Dermis blood vessel endothelial cell (primary cell): ENCODE measurements around the gene FRMD4A. TPM values are rescaled to one million over a fixed set of nuclear protein-coding genes. Genes with fewer than 3 reads are reported as not detected.

ENCODE experiments used
- DNase-seq: peaks from one replicate; pipeline ENCODE4 v3.0.0; 2010
- total RNA-seq: library from RNA; depleted of rRNA; stranded (reverse); fragments of >200 nt; gene quantifications from 2 replicates; pipeline ENCODE4 v1.2.3, GENCODE V29; 2014

The FRMD4A gene
- total RNA-seq, 1 donor from 2014 or later = 42.0 TPM

GRCh38 chr10:13709931-13710650 lies 620.6 kb downstream of the FRMD4A start:
- no peak for DNase-seq

- no peak for DNase-seq
These were observed 622.3 kb downstream of the FRMD4A start for GRCh38 chr10:13708256-13708990.

GRCh38 chr10:13707156-13707881 lies 623.4 kb downstream of the FRMD4A start:
- DNase-seq = peak; percentile 90

DNA sequence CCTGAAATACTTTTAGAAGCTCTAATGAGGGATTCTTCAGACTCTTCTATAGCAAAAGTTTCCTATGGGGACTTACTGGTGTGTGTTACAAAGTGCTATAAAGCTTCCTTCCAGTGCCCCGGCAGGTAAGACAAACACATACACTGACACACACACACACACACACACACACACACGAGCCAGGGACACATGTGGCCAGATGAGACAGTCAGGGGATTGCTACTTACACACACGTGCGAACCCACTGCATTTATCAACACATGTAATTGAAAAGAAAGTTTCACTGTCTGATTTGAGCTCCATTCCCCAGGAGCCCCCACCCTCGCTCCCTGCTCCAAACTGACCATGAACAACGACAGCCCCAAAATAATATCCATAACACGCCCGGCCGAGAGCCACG lies 624.1 kb downstream of the FRMD4A start:
- no peak for DNase-seq

DNA sequence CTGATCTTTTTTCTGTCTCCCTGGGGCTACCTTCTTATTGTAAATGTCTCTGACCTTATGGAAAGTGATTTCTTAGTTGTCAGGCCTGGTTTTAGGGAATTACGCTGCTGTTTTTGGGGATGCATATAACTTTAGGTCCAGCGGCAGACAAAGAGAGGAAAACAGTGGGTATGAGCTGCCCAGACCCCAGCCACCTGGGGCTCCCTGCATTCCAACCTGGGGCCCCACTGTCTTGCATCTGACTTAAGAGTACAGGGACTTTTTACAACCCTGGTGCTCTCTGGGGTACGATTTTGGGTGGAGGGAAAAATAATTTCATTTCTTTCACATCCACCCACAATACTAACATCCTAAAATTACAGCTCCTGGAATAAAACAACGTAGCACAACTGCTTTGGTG lies 624.5 kb downstream of the FRMD4A start:
- DNase-seq = no peak

DNA sequence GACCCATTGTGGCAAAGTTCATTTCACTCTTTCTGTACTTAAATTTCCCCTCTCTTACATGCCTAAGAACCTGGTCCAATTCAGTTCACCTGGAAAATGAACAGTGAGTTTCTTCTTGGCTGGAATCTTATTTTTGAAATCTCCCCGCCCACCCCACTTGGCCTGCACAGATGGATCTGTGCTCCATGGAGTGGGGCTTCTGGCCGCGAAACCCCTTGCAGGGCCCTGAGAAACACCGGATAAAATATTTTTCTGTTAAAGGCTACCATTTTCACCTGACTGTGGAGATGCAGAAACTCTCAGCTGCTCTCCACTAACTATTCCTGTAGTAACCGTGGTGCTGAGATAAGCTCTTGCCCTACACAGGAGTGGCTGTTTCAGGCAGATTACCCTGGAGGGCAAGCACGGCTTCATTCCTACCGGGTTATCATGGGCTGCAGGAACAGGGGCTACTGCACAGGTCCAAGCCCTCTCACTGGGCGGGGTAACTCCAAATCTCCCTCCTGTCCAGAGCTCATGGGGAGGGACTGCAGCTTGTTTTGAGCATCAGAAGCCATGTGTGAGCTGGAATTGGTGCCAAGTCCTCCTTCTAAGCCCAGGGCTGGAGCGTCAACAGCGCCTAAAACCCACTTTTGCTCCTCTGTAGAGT lies 625.1 kb downstream of the FRMD4A start:
- DNase-seq = no peak

- no peak for DNase-seq
These were observed 625.8 kb downstream of the FRMD4A start for GRCh38 chr10:13704964-13705363.

DNA sequence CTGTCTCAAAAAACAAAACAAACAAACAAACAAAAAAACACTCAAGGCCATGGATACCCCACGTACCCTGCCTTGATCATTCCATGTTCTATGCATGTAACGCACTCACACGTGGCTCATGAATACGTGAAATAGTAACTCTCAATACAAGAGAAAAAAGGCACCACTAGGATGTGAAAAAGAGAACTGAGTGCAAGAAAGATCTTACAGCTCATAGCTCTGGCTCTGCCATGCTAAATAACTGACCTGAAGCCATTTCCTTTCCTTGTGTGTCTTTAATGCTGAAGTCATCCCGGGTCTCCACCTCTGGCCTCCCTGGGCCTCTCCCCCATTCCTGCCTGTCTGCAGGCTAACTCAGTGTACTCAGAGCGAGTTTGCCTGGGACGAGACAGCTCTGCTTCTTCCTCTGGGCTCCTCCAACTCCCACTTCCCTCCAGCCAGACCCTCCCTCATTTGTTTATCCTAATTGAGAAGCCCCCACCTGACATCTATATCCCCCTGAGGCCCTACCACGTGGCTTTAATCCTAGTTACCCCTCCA lies 626.7 kb downstream of the FRMD4A start:
- DNase-seq = no peak

- DNase-seq = no peak
These were observed 627.5 kb downstream of the FRMD4A start for GRCh38 chr10:13703101-13703818.

DNA sequence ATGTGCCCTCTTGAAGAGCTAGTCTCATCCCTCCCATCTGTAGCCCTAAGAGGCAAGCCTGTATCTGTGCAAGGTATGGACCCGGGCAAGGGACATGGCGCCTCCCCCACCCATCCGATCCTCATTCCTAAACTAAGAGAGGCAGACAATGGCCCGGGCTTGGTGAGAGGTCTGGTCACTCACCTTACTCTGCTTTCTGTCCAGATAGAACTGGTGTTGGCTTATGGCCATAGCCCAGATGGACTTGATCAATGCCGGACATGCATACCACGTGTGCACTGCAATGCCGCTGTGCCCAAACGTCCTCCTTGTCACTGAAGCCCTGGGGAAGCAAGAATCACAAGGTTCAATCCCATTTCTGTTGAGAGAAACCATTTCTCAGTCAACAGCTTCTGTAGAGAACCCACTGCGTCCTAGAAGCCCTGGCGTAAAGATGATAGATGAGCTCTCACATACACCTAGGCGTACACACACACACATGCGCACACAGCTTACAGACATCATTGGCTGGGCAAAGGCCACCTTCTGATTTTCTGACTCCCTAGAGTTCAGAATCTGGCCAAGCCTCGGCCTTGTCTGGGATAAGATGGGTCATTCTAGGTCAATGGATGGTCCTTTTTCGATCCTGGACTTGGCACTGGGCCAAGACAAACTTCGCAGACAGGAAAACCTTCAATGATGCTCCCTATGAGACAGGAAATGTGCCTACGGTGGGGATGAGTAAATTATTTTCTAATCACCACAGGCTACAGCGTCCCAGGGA lies 629.4 kb downstream of the FRMD4A start:
- peak; percentile 55 for DNase-seq

DNA sequence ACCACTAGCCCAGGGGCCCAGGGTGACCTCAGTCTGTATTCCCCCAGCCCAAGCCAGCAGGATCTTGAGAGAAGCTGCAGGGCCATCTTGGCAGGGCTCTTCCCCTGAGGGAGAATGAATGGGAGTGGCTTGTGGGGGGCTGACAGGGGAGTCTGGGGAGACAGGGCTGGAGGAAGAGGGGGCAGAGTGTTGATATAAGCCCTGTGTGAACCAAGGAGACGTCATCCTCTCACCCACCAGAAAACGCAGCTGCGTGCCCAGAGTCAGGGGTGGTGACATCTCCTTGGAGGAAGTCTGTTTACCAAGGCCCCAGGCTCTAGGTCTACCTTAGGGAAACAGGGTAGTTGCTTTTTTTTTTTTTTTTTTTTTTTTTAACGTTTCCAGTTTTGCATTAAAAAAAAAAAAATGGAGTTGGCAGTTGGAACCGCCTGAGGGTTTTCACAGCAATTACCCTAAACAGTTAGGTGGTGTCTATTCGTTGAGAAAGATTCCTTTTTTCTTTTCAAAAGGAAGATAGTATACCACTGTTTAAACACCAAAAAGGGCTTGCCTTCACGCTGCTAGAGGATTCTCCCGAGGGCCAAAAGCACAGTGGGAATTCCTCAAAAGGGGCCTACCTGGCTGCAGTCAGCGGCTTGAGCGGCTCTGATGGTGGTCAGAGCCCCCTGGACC lies 630.1 kb downstream of the FRMD4A start:
- DNase-seq = no peak

DNA sequence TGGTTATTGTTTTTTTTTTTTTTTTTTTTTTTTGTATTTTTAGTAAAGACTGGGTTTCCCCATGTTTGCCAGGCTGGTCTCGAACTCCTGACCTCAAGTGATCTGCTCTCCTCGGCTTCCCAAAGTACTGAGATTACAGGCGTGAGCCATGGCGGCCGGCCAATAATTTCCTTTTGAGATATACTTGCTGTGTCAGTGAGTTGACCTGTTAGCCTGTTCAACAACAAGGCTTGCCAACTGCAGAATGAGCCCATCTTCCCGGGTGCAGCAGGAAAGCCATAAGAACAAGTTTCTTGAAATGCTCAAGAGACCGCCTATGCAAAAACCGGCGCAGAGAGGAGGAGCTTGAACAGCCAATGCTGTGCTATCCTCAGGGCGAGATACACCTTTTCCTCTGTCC lies 631.5 kb downstream of the FRMD4A start:
- DNase-seq = no peak

DNA sequence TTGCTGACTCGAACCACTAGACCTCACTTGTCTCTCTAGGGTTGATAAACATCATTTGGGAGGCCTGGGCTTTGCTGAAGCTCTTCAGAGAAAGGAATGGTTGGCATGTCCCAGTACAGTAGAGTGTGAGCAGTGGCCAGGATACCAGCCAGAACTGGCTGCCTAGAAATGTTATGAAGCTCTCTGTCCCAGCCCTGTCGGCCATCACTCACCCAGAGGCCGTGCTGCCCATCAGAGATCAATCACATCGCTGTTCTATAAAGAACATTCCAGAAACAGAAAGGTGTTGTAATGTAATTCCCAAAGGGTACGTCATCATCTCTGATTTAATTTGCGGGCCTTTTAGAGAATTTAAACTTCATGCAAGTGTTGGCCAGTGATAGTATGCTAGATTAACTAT lies 632.5 kb downstream of the FRMD4A start:
- DNase-seq = no peak

GRCh38 chr10:13696071-13696470 lies 634.7 kb downstream of the FRMD4A start:
- no peak for DNase-seq

- DNase-seq = no peak
These were observed 635.1 kb downstream of the FRMD4A start for GRCh38 chr10:13695588-13695987.

GRCh38 chr10:13693783-13694700 lies 636.7 kb downstream of the FRMD4A start:
- DNase-seq = no peak

DNA sequence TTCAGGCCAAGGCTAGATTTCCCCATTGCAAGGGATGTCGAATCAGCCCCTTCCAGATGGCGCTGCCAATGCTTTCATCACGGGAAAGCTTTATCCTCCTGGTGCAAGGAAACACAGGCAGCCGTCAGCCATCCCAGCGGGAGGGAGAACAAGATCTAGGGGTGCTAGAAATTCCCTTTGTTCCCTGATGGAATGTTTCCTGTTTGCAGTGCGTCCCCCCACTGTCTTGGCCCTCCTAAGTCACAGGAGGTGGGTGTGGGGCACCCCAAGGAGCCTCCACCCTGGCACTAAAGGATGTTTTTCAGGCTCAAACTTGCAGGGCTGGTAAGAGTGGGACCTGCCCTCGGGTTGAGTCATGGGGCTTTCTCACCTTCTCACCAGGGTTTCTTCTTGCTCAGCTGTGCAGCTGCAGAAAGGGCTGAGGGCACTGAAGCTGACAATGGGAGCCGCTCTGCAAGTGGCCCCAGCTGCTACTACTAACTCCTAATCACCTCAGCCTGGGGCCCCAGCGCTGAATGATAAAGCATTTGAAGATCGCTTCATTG lies 640.4 kb downstream of the FRMD4A start:
- DNase-seq = no peak

DNA sequence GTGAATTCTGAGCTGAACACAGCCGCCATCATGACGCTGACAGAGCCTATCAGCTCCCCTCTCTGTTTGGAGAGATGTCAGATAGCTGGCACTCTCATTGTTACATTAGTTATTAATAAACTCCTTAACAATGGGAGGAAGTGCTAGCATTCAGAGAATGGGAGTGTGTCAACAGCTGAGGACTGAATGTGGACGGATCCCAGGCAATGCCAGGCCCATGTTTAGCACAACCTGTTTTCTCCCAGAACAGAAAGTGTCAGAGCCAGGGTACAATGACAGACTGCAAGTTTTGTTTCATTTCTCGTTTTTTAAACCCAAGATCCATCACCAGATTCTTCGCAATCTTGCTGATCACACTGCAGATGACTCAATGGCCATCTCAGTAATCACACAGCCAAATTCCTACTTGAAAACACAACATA lies 644.4 kb downstream of the FRMD4A start:
- DNase-seq = peak; percentile 88

GRCh38 chr10:13685885-13686284 lies 644.8 kb downstream of the FRMD4A start:
- no peak for DNase-seq
